Hematopoietic multipotent progenitor cell treated with erythropoietin and hydrocortisone succinate and interleukin-3 and kit ligand, for 4 days (in vitro differentiated cells): ENCODE measurements around the gene UNC13D.
A peak's percentile ranks its signal among the peaks of the same experiment; 100 is the strongest.
"Not testable (repeated sequence)": the region's sequence is repeated elsewhere in the genome, so short reads cannot be mapped to it uniquely, and the experiment has no call there.

Experiments
- DNase-seq: peaks from one replicate; pipeline ENCODE4 v3.0.0-alpha.2; 2015

Gene UNC13D

GRCh38 chr17:75791254-75791653 lies 53.0 kb downstream of the UNC13D start:
- DNase-seq: no peak

GRCh38 chr17:75785016-75785890 lies 59.0 kb downstream of the UNC13D start:
- DNase-seq: peak; percentile 97

- peak; percentile 100 for DNase-seq
Measured at GRCh38 chr17:75784473-75785015, 59.7 kb downstream of the UNC13D start, which contains the start of gene UNK. Gene UNK, plus strand, starts transcription at chr17:75784806. Its CDS starts 75 bp downstream, at chr17:75784881.

GRCh38 chr17:75783803-75784472 lies 60.3 kb downstream of the UNC13D start:
- DNase-seq: no peak

- peak; percentile 91 for DNase-seq
Measured at GRCh38 chr17:75783069-75783783, 61.0 kb downstream of the UNC13D start.

- DNase-seq: no peak
Measured at GRCh38 chr17:75779987-75780889, 64.0 kb downstream of the UNC13D start.

- DNase-seq: peak; percentile 100
Measured at GRCh38 chr17:75779250-75779986, 64.8 kb downstream of the UNC13D start.

- DNase-seq: peak; percentile 85
Measured at GRCh38 chr17:75778861-75779249, 65.3 kb downstream of the UNC13D start.

- DNase-seq: not testable (repeated sequence)
Measured at GRCh38 chr17:75778066-75778860, 65.9 kb downstream of the UNC13D start.

GRCh38 chr17:75777296-75777922 lies 66.8 kb downstream of the UNC13D start:
- DNase-seq: no peak
